IPS DF 4.7 (cell line): ENCODE results near the gene KLF16.

Experiments used
- DNase-seq: peaks from one replicate; pipeline ENCODE4 v3.0.0-alpha.2; 2013; ENCODE audit warnings: low spot score; ENCODE audit errors: extremely low read depth

The KLF16 gene

GRCh38 chr19:1855040-1855827 is 8.1 kb downstream of the KLF16 start:
- DNase-seq, result no peak

DNA sequence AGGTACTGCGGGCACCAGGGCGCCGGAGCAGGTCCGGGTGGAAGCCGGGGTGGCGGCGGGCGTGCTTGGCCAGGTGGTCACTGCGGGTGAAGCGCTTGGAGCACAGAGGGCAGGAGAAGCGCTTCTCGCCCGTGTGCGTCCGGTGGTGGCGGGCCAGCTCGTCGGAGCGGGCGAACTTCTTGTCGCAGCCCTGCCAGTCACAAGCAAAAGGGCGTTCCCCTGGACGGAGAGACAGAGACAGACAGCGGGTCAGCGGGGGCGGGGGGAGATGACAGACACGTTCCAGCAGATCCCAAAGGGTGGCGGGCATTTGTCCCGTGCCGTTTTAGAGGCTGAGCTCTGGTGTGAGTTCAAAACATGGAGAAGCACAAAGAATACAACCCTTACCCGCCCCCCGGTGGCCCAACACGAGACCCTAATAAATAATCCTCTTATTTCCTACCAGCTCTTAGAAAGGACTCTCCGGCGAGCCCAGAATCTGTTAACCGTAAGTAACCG is 8.8 kb downstream of the KLF16 start:
- DNase-seq, result no peak

GRCh38 chr19:1854039-1854541 is 9.3 kb downstream of the KLF16 start:
- no peak for DNase-seq

- DNase-seq, result no peak
Observed at GRCh38 chr19:1853295-1854038, 9.9 kb downstream of the KLF16 start.

DNA sequence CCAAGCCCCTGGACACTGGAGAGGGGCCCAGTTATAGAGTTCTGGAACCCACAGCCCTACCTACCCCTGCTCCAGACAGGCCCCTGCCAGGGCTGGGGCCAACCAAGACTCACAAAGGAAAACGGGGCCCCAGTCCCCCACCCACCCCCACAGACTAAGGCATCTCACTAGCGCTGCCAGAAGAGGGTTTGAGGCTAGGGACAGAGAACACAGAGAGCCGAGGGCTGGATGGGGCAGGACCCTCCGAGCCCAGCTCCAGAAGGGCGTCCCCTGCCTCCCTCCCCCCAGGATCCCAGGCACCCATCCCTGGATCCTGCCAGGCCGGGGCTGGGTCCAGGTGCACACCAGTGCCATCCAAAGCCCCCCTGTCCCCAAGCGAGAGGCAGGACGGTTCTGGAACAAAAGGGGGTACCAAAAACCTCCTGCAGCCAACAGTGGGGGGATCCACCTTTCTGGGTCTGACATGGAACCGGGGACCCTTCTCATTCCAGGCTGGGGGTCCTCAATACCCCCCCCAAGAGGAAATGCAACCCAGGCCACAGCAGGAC is 10.7 kb downstream of the KLF16 start:
- no peak for DNase-seq

DNA sequence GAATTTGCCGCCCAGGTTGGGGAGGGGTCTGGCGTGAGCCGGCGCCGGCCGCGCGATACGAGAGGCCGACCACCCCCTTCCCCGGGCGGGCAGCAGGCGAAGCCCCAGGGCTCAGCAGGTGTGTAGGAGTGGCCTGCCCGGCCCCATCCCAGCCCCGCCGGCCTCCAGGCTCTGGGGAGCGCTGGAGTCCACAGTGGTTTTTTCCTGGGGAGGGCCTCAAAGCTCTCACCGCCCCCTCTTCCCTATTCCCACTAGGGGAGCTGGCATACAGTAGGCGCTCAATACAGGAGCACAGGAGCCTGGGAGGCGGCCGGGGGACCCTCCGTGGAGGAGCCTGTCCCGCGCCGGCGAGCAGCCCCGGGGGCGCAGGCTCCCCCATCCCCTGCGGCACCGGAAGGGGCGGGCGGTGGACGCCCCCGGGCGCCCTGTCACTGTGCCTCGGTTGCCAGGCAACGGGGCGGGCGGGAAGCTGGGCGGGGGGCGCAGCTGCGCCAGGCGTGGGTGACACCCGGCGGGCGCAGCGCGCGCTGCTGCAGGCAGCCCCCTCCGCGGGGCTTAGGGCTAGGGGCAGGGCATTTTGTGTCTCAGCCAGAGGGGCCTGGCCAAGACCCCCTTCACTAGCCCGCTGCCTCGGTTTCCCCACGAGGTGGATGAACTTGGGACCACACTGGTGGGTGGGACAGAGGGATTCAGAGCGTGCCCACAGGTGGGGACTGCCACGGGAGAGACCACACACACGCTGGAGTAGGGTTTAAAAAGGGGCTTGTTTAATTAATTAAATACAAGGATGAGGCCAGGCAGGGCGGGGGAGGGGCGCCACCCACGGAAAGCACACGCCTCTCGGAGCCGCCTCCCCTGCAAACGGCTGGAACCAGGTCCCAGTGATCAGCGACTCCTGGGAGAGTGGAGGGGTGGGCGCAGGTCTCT is 11.5 kb downstream of the KLF16 start:
- no peak for DNase-seq

DNA sequence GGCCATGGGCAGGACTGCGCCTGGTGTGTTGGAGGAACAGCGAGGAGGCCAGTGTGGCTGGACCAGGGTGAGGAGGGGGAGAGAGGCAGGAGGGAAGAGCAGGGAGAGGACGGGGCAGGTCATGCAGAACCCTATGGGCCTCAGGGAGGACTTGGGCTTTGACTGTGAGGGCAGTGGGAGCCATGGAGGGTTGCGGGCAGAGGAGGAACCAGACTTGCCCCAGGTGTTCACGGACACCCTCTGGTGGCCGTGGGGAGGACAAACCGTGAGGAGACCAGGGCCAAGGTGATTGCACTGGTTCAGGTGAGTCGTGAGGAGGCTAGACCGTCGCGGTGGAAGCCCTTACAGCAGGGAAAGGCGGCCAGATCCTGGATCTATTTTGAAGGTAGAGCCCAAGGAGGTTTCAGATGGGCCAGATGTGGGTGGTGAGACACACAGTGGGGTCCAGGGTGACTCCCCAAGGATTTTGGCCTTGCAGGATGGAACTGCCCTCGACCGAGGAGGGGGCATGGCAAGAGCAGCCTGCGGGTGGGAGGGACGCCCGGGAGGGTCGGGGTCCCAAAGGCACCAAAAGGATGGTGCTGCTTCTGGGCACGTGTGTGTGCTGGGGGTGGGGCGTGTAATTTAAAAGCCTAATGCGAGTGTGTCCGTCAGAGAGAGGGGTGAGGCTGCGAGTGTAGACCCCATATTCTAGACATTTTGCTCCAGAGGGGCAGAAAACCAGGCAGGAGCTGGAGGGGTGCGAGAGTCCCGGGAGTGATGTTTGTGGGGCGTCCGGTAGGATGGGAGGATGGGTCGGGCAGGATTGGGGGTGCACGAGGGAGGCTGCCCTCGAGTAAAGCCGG is 12.3 kb downstream of the KLF16 start:
- DNase-seq, result no peak

GRCh38 chr19:1849886-1850398 is 13.4 kb downstream of the KLF16 start:
- DNase-seq, result no peak

- DNase-seq, result no peak
Observed at GRCh38 chr19:1849132-1849474, 14.3 kb downstream of the KLF16 start.

GRCh38 chr19:1848399-1849131 is 14.8 kb downstream of the KLF16 start, which contains the start of gene REXO1:
Gene REXO1, minus strand, starts transcription at chr19:1848483. Its CDS starts 125 bp downstream, at chr19:1848358.
- DNase-seq, result no peak

- DNase-seq, result no peak
Observed at GRCh38 chr19:1847684-1848398, 15.5 kb downstream of the KLF16 start.

DNA sequence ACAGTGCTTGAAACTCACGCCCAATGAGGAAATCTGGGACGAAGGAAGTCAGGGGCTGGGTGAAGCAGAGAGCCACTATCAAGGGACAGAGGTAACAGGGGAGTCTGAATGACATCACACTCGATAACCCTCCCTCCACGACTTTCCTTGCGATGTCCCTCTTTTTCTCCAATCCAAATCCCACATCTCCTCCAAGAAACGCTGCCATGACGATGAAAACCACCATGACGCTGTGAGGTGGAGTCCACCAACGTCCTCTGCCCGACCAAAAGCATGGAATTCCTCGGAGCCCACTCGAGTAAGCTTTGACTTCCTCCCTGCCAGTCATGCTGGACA is 16.1 kb downstream of the KLF16 start:
- no peak for DNase-seq

- DNase-seq, result no peak
Observed at GRCh38 chr19:1846517-1847204, 16.7 kb downstream of the KLF16 start.

GRCh38 chr19:1845642-1846041 is 17.7 kb downstream of the KLF16 start:
- no peak for DNase-seq

GRCh38 chr19:1845125-1845515 is 18.3 kb downstream of the KLF16 start:
- DNase-seq, result no peak

- DNase-seq, result no peak
Observed at GRCh38 chr19:1844513-1845124, 18.8 kb downstream of the KLF16 start.

GRCh38 chr19:1843646-1844394 is 19.6 kb downstream of the KLF16 start:
- DNase-seq, result no peak
